ENCODE measurements around the gene PTPRN2. TPM values are rescaled to one million over a fixed set of nuclear protein-coding genes. Genes with fewer than 3 reads are reported as not detected.
A peak's percentile ranks its signal among the peaks of the same experiment; 100 is the strongest.

Gene PTPRN2
- total RNA-seq, 4 donors from 2014 or later: 14.9 to 34.3 (median 21.3) TPM

- H3K36me3 ChIP-seq: no peaks in the 10 kb centered on the region
- TF ChIP-seq CTCF (IDR thresholded peaks at IDR 0.05): no peak
- peaks cover 0 to 6% (median 0%) of the 10 kb centered on the region in 4 donors for H3K9me3 ChIP-seq
Observed at GRCh38 chr7:157839672-157840167, 747.9 kb downstream of the PTPRN2 start.

GRCh38 chr7:157839226-157839625 lies 748.4 kb downstream of the PTPRN2 start:
- no peaks in the 10 kb centered on the region for H3K4me1 ChIP-seq
- H3K27ac ChIP-seq: no peak overlapping the region
- H3K4me3 ChIP-seq: no peak overlapping the region
- no peaks in the 10 kb centered on the region for H3K27me3 ChIP-seq
- no peak for TF ChIP-seq CTCF (IDR thresholded peaks at IDR 0.05)
- TF ChIP-seq POLR2A (IDR thresholded peaks at IDR 0.05): no peak
- H3K9me3 ChIP-seq: peaks cover 0 to 6% (median 0%) of the 10 kb centered on the region in 4 donors
- DNase-seq: no peak
- H3K36me3 ChIP-seq: no peaks in the 10 kb centered on the region

More at GRCh38 chr7:157839672-157840167, 747.9 kb downstream of the PTPRN2 start:
- Histone ChIP-seq H3K4me1 (no peaks in the 10 kb centered on the region), H3K27ac (no peak overlapping the region), H3K27me3 (no peaks in the 10 kb centered on the region), H3K4me3 (no peak overlapping the region)
- no peak for DNase-seq

GRCh38 chr7:157837561-157837960 lies 750.1 kb downstream of the PTPRN2 start:
- no peak overlapping the region for H3K4me3 ChIP-seq
- DNase-seq: peak in 1 of 3 donors; percentile 24
- no peak overlapping the region for H3K27ac ChIP-seq
- no peaks in the 10 kb centered on the region for H3K27me3 ChIP-seq
- no peaks in the 10 kb centered on the region for H3K36me3 ChIP-seq
- peaks cover 0 to 6% (median 0%) of the 10 kb centered on the region in 4 donors for H3K9me3 ChIP-seq
- H3K4me1 ChIP-seq: no peaks in the 10 kb centered on the region
- TF ChIP-seq CTCF (IDR thresholded peaks at IDR 0.05) (no peak), POLR2A (IDR thresholded peaks at IDR 0.05) (no peak)

- H3K4me3 ChIP-seq: no peak overlapping the region
- peak in 1 of 3 donors; percentile 23 for DNase-seq
- H3K27me3 ChIP-seq: no peaks in the 10 kb centered on the region
- peaks cover 0 to 6% (median 0%) of the 10 kb centered on the region in 4 donors for H3K9me3 ChIP-seq
- no peaks in the 10 kb centered on the region for H3K4me1 ChIP-seq
- no peaks in the 10 kb centered on the region for H3K36me3 ChIP-seq
- H3K27ac ChIP-seq: no peak overlapping the region
- no peak for TF ChIP-seq POLR2A (IDR thresholded peaks at IDR 0.05)
- no peak for TF ChIP-seq CTCF (IDR thresholded peaks at IDR 0.05)
Observed at GRCh38 chr7:157837047-157837446, 750.6 kb downstream of the PTPRN2 start.

- H3K27ac ChIP-seq: no peak overlapping the region
- H3K36me3 ChIP-seq: no peaks in the 10 kb centered on the region
- no peak overlapping the region for H3K4me3 ChIP-seq
- DNase-seq: peak in 1 of 3 donors; percentile 21
- no peaks in the 10 kb centered on the region for H3K27me3 ChIP-seq
- no peaks in the 10 kb centered on the region for H3K9me3 ChIP-seq
- H3K4me1 ChIP-seq: no peaks in the 10 kb centered on the region
- TF ChIP-seq POLR2A (IDR thresholded peaks at IDR 0.05) (no peak), CTCF (IDR thresholded peaks at IDR 0.05) (no peak)
Observed at GRCh38 chr7:157834501-157835163, 753.0 kb downstream of the PTPRN2 start.
